Stimulated activated naive B cell treated with anti-CD40 and anti-IgM and Interleukin-4, amounts not matched to agents 10 μg/mL and 1 μg/mL and 100 μg/mL, for 72 hours (primary cell): Measurements from ENCODE around the gene OR2A7.
"Not testable (repeated sequence)": the region's sequence is repeated elsewhere in the genome, so short reads cannot be mapped to it uniquely, and the experiment has no call there.

Source experiments
- ATAC-seq, 2 donors: fragments of 150-1000 bp; cut with Tn5 transposase; replicated peaks; 2 replicates each; pipeline ENCODE4 v1.10.0; 2021; ENCODE audit warnings: moderate library complexity in 1 of 2
- DNase-seq: peaks from one replicate; pipeline ENCODE4 v3.0.0; 2021
- H3K27ac Mint-ChIP-seq: one replicate; pipeline ENCODE4 v1.8.0; 2022; ENCODE audit warnings: mild to moderate bottlenecking, mixed read lengths
- H3K27me3 Mint-ChIP-seq, 2 donors: one replicate each; pipeline ENCODE4 v1.8.0; 2022; ENCODE audit warnings: mixed read lengths in 2 of 2
- H3K36me3 Mint-ChIP-seq, 2 donors: one replicate each; pipeline ENCODE4 v1.8.0; 2022; ENCODE audit warnings: mixed read lengths in 2 of 2, mild to moderate bottlenecking in 1 of 2
- H3K4me1 Mint-ChIP-seq, 2 donors: one replicate each; pipeline ENCODE4 v1.8.0; 2022; ENCODE audit warnings: mixed read lengths in 2 of 2, mild to moderate bottlenecking in 1 of 2
- H3K4me3 Mint-ChIP-seq, 2 donors: one replicate each; pipeline ENCODE4 v1.8.0; 2022; ENCODE audit warnings: mild to moderate bottlenecking in 2 of 2, mixed read lengths in 2 of 2, moderate library complexity in 1 of 2
- H3K9me3 Mint-ChIP-seq, 2 donors: one replicate each; pipeline ENCODE4 v1.8.0; 2022; ENCODE audit warnings: mixed read lengths in 2 of 2, mild to moderate bottlenecking in 1 of 2

OR2A7 gene

DNA sequence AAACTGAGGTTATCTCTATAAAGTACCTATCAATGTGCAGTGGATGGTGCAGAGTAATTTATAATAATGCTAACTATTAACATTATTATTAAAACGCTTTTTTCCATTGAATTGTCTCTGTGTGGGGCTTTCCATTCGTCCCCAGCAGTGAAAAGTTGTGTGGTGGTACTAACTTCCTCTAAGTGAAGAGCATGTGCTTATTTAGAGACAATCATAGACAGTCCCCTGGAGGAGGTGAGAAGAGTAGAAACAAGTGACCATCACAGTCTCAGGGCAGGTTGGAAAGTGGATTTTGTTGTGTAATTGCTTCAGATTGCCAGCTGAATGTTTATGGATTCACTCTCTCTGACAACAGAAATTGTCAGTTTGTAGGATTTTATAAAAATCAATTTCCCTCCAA lies 33.6 kb downstream of the OR2A7 start:
- not testable (repeated sequence) for H3K4me1 Mint-ChIP-seq, H3K27me3 Mint-ChIP-seq, DNase-seq, H3K36me3 Mint-ChIP-seq, H3K9me3 Mint-ChIP-seq, H3K27ac Mint-ChIP-seq, H3K4me3 Mint-ChIP-seq
- ATAC-seq: peak; percentile 57 to 77

DNA sequence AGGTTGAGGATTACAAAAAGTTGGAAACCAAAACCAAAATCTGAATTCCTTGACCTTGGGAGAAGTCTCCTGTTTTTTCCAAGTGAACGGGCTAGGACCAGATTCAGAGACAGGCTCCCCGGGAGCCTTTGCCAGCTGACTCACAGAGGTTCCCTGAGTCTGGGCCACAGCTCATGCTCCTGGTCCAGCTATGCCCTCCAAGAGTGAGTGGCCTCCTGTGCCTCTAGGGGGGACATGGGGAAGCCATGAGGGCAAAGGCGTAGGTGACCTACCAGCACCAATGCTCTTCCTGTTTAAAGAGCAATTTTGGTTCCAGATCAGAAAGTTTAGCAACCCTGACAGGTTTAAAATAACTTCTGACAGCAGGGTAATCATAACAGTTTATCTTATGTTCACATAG lies 35.8 kb downstream of the OR2A7 start:
- H3K4me1 Mint-ChIP-seq, H3K36me3 Mint-ChIP-seq, H3K27ac Mint-ChIP-seq, DNase-seq, H3K4me3 Mint-ChIP-seq, H3K27me3 Mint-ChIP-seq, H3K9me3 Mint-ChIP-seq: not testable (repeated sequence)
- peak; percentile 56 to 70 for ATAC-seq

DNA sequence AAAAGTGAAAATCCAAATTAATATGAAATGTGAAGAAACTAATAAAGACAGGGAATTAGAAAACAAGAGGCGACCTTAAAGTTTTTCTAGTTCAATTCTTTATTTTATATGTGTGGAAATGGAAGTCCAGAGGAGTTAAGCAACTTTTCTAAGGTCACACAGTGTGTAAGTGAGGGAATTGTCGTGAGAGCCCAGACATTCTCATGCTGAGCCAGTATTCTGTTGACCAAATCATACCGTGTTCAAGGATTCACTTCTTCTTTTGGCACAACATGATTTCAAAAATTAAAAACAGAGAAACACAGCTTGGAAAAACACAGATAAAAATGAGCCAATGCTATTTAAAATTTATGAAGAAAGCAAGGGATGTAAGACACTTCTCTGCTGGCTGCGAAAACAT lies 37.7 kb downstream of the OR2A7 start:
- H3K4me3 Mint-ChIP-seq, H3K4me1 Mint-ChIP-seq, H3K36me3 Mint-ChIP-seq, H3K27ac Mint-ChIP-seq, DNase-seq, ATAC-seq, H3K27me3 Mint-ChIP-seq, H3K9me3 Mint-ChIP-seq: not testable (repeated sequence)

DNA sequence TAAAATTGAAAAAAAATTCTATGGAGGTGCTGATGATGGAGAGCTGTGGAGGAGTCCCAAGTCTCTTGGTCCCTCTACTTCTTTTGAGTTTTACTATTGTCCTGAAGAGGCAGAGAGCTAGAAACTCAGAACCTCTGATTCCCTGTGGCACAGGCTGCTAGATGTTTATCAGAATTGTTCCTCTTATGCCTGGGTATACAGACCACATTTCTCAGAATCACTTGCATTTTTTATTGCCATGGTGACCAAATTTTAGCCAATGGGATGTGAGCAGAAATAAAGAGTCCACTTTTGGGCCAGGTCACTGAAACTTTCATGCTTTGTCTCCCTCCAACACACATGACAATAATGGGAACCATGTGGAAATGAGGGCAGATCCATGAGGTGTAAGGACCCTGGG lies 40.9 kb downstream of the OR2A7 start:
- H3K4me1 Mint-ChIP-seq, H3K4me3 Mint-ChIP-seq, DNase-seq, H3K36me3 Mint-ChIP-seq, H3K9me3 Mint-ChIP-seq, H3K27me3 Mint-ChIP-seq, H3K27ac Mint-ChIP-seq: not testable (repeated sequence)
- ATAC-seq: peak; percentile 61 to 73

DNA sequence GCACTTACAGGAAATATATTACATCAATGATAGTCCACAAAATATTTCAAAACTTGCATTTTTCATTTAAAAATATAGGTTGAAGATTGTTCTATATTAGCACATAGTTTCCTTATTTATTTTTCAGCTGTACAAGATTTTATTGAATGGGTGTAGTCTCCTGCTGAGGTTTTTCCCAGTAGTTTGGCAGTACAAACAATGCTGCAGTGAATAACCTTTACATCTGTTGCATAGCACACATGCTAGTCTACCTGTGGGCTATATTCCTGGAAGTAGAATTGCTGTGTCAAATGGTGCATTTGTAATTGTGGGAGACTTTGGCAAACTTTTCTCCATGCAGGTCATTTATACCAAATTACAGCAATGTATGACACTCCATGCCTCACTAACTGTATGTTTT lies 44.1 kb downstream of the OR2A7 start:
- not testable (repeated sequence) for H3K4me3 Mint-ChIP-seq, DNase-seq

DNA sequence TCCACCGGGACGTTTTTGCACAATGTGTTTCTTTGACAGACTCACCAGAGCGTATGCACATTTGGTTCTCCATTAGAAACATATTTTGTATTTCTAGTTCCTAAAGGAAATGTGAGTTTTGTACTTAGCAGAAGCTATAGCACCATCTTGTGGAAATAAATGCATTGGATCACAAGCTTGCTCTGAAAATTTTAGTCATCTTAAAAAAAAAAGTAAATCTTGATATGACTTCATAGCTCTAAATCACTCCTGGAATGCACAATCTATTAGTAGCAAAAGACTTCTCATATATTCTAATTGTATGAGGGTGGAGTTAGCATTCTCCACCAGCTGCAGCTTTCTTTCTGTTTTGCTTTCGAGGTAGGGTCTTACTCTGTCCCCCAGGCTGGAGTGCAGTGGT lies 45.4 kb downstream of the OR2A7 start:
- ATAC-seq: peak; percentile 72 to 74
- not testable (repeated sequence) for H3K36me3 Mint-ChIP-seq, H3K4me1 Mint-ChIP-seq, H3K4me3 Mint-ChIP-seq, H3K9me3 Mint-ChIP-seq, DNase-seq, H3K27me3 Mint-ChIP-seq, H3K27ac Mint-ChIP-seq

More for the DNA sequence above, 44.1 kb downstream of the OR2A7 start:
- not testable (repeated sequence) for H3K27ac Mint-ChIP-seq, H3K9me3 Mint-ChIP-seq, H3K4me1 Mint-ChIP-seq, H3K27me3 Mint-ChIP-seq, ATAC-seq, H3K36me3 Mint-ChIP-seq

DNA sequence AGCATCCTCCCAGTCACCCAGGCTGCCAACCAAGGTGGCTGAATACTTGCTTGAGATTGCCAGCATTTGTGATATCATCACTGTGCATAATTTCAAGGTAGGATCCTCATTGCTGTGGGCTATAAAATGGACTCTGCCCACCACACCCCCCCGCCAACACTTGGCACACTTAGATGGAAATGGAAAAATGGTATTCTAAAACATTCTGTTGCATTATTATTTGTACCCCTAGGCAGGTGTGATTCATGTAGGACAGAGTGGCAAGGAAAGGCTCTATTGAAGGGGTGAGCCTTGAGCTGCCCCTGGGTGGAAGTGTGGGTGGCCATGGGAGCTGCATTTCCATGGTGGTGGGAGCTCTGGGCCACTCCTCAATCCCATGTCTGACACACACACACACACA lies 46.0 kb downstream of the OR2A7 start:
- not testable (repeated sequence) for DNase-seq, H3K27ac Mint-ChIP-seq, H3K4me3 Mint-ChIP-seq, H3K36me3 Mint-ChIP-seq, H3K4me1 Mint-ChIP-seq, H3K9me3 Mint-ChIP-seq, H3K27me3 Mint-ChIP-seq
- ATAC-seq: peak in 1 of 2 donors; percentile 10

DNA sequence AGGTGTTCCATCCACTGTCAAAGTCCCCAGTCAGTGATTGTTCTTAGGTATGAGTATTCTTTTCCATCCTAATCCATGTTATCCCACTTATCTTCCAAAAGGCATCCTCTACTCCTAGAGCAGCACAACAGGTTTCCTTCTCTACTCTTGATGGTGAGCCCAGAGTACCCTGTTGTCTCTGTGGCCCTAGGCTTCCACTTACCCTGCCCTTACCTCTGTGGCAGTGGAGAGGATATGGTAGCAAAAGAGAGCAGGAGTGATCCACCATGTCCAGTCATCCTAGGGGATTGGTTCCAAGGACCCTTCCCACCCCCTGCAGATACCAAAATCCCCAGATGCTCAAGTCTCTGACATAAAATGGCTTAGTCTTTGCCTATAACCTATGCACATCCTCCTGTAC lies 47.4 kb downstream of the OR2A7 start:
- not testable (repeated sequence) for H3K4me1 Mint-ChIP-seq, H3K27ac Mint-ChIP-seq, DNase-seq, ATAC-seq, H3K9me3 Mint-ChIP-seq, H3K4me3 Mint-ChIP-seq, H3K36me3 Mint-ChIP-seq, H3K27me3 Mint-ChIP-seq
